ENCODE data around the gene DOP1A.

DOP1A gene

DNA sequence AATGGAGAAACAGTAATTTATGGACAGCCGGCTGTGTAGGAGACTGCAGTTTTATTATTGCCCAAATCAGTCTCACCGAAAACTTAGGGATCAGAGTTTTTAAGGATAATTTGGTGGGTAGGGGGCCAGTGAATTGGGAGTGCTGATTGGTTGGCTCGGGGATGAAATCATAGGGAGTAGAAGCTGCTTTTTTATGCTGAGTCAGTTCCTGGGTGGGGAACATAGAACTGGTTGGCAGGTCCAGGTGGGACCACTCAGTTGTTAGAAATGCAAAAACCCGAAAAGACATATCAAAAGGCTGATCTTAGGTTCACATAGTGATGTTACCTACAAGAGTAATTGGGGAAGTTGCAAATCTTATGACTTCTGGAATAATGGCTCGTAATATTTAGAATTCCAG, 59.3 kb downstream of the DOP1A start:
- TF ChIP-seq NFIC (IDR thresholded peaks at IDR 0.05) (no peak), TEAD4 (IDR thresholded peaks at IDR 0.05) (no peak), YY1 (IDR thresholded peaks at IDR 0.05; ENCODE audit: low read depth) (no peak), RAD21 (IDR thresholded peaks at IDR 0.05; ENCODE audit: low read depth) (no peak), CREB1 (IDR thresholded peaks at IDR 0.05; ENCODE audit: low read depth) (no peak), TCF12 (IDR thresholded peaks at IDR 0.05; ENCODE audit: low read depth) (no peak)

DNA sequence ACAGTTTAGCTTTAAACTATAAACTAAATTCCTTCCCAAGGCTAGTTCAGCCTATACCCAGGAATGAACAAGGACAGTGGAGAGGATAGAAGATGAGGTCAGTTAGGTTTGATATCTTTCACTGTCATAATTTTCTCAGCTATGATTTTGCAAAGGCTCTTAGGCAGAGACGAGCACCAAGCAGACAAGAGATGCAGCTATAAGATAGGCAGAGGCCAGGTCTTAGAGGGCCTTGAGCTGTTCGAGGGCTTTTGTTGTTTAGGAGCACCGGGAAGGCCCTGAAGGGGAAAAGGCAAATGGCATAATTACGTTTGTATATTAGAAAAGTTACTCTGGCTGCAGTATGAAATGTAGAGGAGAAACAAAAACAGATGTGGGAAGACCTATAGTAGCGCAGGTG, 59.8 kb downstream of the DOP1A start:
- TF ChIP-seq EP300 (IDR thresholded peaks at IDR 0.05; ENCODE audit: borderline replicate concordance) (no peak), CREB1 (IDR thresholded peaks at IDR 0.05; ENCODE audit: low read depth) (no peak), TAF1 (IDR thresholded peaks at IDR 0.05; ENCODE audit: low read depth) (no peak), EGR1 (IDR thresholded peaks at IDR 0.05) (no peak), RAD21 (IDR thresholded peaks at IDR 0.05; ENCODE audit: low read depth) (no peak), YY1 (IDR thresholded peaks at IDR 0.05; ENCODE audit: low read depth) (no peak), TEAD4 (IDR thresholded peaks at IDR 0.05) (no peak), NFIC (IDR thresholded peaks at IDR 0.05) (no peak), FOXM1 (IDR thresholded peaks at IDR 0.05; ENCODE audit: borderline replicate concordance, low read depth) (no peak), ZBTB7A (IDR thresholded peaks at IDR 0.05; ENCODE audit: low read depth) (no peak), CEBPB (IDR thresholded peaks at IDR 0.05) (no peak), TCF12 (IDR thresholded peaks at IDR 0.05; ENCODE audit: low read depth) (no peak)
- TF ChIP-seq, protein P1, sequence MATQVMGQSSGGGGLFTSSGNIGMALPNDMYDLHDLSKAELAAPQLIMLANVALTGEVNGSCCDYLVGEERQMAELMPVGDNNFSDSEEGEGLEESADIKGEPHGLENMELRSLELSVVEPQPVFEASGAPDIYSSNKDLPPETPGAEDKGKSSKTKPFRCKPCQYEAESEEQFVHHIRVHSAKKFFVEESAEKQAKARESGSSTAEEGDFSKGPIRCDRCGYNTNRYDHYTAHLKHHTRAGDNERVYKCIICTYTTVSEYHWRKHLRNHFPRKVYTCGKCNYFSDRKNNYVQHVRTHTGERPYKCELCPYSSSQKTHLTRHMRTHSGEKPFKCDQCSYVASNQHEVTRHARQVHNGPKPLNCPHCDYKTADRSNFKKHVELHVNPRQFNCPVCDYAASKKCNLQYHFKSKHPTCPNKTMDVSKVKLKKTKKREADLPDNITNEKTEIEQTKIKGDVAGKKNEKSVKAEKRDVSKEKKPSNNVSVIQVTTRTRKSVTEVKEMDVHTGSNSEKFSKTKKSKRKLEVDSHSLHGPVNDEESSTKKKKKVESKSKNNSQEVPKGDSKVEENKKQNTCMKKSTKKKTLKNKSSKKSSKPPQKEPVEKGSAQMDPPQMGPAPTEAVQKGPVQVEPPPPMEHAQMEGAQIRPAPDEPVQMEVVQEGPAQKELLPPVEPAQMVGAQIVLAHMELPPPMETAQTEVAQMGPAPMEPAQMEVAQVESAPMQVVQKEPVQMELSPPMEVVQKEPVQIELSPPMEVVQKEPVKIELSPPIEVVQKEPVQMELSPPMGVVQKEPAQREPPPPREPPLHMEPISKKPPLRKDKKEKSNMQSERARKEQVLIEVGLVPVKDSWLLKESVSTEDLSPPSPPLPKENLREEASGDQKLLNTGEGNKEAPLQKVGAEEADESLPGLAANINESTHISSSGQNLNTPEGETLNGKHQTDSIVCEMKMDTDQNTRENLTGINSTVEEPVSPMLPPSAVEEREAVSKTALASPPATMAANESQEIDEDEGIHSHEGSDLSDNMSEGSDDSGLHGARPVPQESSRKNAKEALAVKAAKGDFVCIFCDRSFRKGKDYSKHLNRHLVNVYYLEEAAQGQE (IDR thresholded peaks at IDR 0.05; ENCODE audit: low read depth), result no peak
- TF ChIP-seq, protein P2, sequence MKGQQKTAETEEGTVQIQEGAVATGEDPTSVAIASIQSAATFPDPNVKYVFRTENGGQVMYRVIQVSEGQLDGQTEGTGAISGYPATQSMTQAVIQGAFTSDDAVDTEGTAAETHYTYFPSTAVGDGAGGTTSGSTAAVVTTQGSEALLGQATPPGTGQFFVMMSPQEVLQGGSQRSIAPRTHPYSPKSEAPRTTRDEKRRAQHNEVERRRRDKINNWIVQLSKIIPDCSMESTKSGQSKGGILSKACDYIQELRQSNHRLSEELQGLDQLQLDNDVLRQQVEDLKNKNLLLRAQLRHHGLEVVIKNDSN (IDR thresholded peaks at IDR 0.05), result no peak
- TF ChIP-seq, protein P3, sequence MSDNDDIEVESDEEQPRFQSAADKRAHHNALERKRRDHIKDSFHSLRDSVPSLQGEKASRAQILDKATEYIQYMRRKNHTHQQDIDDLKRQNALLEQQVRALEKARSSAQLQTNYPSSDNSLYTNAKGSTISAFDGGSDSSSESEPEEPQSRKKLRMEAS (IDR thresholded peaks at IDR 0.05), result no peak

DNA sequence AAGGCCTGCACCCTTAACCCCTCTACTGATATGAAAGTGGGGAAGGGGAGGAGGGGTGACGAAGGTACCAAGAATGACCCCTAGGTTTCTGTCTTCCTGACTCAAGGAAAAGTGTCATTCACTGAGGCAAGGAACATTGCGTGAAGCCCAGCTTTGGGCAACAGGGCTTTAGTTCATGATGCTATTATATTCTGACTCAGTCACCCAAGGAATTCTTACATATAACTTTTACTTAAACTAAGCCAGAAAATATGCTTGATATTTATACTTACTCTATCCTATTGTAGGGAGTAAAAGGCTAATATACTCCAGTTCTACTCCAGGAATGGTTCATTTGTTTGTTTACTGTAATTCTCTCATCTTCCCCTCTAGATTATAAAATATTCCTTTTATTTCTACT, 60.5 kb downstream of the DOP1A start:
- TF ChIP-seq ZBTB7A (IDR thresholded peaks at IDR 0.05; ENCODE audit: low read depth) (no peak), FOXM1 (IDR thresholded peaks at IDR 0.05; ENCODE audit: borderline replicate concordance, low read depth) (no peak), RAD21 (IDR thresholded peaks at IDR 0.05; ENCODE audit: low read depth) (no peak), EGR1 (IDR thresholded peaks at IDR 0.05) (no peak), NFIC (IDR thresholded peaks at IDR 0.05) (no peak), TAF1 (IDR thresholded peaks at IDR 0.05; ENCODE audit: low read depth) (no peak), EP300 (IDR thresholded peaks at IDR 0.05; ENCODE audit: borderline replicate concordance) (no peak), CEBPB (IDR thresholded peaks at IDR 0.05) (no peak), TEAD4 (IDR thresholded peaks at IDR 0.05) (no peak), CREB1 (IDR thresholded peaks at IDR 0.05; ENCODE audit: low read depth) (no peak), TCF12 (IDR thresholded peaks at IDR 0.05; ENCODE audit: low read depth) (no peak), YY1 (IDR thresholded peaks at IDR 0.05; ENCODE audit: low read depth) (no peak)
- TF ChIP-seq, protein P1 (IDR thresholded peaks at IDR 0.05; ENCODE audit: low read depth), result no peak
- TF ChIP-seq, protein P3 (IDR thresholded peaks at IDR 0.05), result no peak
- TF ChIP-seq, protein P2 (IDR thresholded peaks at IDR 0.05), result no peak

DNA sequence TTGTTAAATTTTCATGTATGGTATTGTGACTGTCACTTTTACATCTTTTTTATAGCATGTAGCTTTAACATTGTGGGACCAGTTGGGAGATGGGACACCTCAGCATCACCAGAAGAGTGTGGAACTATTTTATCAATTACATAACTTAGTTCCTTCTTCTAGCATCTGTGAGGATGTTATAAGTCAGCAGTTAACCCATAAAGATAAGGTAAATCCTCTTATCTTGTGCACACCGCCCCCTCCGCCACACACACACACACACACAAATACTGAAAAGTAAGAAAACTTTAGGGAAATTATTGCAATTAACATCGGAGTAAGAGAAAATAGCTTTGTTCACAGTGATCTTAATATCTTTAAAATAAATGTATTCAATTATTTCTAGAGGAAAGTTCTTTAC, 64.7 kb downstream of the DOP1A start:
- TF ChIP-seq, protein P3 (IDR thresholded peaks at IDR 0.05), result no peak
- no peak for TF ChIP-seq CEBPB (IDR thresholded peaks at IDR 0.05)
- TF ChIP-seq EGR1 (IDR thresholded peaks at IDR 0.05), result no peak
- TF ChIP-seq TCF12 (IDR thresholded peaks at IDR 0.05; ENCODE audit: low read depth), result no peak
- TF ChIP-seq, protein P2 (IDR thresholded peaks at IDR 0.05), result no peak
- TF ChIP-seq RAD21 (IDR thresholded peaks at IDR 0.05; ENCODE audit: low read depth), result no peak
- TF ChIP-seq, protein P1 (IDR thresholded peaks at IDR 0.05; ENCODE audit: low read depth), result no peak
- no peak for TF ChIP-seq ZBTB7A (IDR thresholded peaks at IDR 0.05; ENCODE audit: low read depth)
- TF ChIP-seq YY1 (IDR thresholded peaks at IDR 0.05; ENCODE audit: low read depth), result no peak
- no peak for TF ChIP-seq TAF1 (IDR thresholded peaks at IDR 0.05; ENCODE audit: low read depth)
- TF ChIP-seq NFIC (IDR thresholded peaks at IDR 0.05), result no peak
